Activated CD8-positive, alpha-beta memory T cell treated with anti-CD3 and anti-CD28 coated beads for 24 hours (primary cell): ENCODE data around the gene C1QTNF9.
A peak's percentile ranks its signal among the peaks of the same experiment; 100 is the strongest.
"Not testable (repeated sequence)": the region's sequence is repeated elsewhere in the genome, so short reads cannot be mapped to it uniquely, and the experiment has no call there.

Experiments
- DNase-seq: peaks from one replicate; pipeline ENCODE4 v3.0.0-alpha.2; 2020

C1QTNF9 gene

DNA sequence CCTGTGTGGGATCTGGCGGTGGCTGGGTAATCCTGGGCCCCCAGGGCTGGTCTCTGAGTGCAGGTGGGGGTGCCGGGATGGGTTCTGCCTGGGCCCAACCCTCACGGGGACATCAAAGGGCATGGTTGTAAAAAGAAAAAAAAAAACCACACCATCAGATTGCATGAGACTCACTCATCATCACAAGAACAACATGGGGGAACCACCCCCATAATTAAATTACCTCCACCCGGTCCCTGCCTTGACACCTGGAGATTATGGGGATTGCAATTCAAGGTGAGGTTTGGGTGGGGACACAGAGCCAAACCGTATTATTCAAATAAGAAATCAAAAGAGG lies 14.3 kb downstream of the C1QTNF9 start:
- no peak for DNase-seq

DNA sequence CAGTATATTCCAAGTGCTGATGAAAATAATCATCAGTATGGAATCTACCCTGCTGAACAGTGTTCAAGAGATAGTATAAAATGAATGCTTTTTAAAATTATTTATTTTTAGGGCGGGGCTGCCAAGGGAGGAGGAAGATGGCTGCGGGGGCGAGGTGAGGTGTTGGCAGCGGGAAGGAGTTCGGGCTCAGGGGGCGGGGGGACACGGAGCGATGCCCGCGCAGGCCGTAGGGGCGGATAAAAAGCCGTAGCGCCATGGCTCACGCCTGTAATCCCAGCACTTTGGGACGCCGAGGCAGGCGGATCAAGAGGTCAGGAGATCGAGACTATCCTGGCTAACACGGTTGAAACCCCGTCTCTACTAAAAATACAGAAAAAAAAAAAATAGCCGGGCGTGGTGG lies 18.2 kb downstream of the C1QTNF9 start:
- DNase-seq: not testable (repeated sequence)

DNA sequence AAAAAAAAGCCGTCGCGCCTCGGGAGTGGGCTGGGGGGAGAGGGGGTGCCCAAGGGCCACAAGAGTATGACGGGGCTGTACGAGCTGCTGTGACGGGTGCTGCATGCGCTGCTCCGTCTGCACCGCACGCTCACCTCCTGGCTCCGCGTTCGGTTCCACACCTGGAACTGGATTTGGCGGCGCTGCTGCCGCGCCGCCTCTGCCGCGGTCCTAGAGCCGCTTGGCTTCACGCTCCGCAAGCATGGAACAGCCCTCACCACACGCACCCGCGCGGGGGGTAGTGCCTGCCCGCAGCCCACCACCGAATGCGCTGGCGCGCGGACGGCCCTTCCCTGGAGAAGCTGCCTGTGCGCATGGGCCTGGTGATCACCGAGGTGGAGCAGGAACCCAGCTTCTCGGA lies 18.8 kb downstream of the C1QTNF9 start:
- no peak for DNase-seq

DNA sequence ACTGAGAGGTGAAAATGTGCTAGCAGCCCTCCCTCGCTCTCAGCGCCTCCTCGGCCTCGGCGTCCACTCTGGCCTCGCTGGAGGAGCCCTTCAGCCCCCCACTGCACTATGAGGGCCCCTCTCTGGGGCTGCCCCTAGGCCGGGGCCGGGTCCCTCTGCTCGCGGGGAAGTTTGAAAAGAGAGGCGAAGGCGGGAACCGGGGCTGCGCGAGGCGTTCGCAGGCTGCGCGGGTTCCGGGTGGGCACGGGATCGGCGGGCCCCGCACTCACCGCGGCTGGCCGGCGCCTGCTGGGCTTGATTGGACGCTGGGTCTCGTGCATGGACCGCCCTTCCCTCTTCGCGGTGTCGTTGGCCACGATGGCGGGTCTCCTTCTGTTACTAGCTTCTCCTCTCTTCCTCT lies 29.3 kb downstream of the C1QTNF9 start:
- DNase-seq: peak; percentile 44

DNA sequence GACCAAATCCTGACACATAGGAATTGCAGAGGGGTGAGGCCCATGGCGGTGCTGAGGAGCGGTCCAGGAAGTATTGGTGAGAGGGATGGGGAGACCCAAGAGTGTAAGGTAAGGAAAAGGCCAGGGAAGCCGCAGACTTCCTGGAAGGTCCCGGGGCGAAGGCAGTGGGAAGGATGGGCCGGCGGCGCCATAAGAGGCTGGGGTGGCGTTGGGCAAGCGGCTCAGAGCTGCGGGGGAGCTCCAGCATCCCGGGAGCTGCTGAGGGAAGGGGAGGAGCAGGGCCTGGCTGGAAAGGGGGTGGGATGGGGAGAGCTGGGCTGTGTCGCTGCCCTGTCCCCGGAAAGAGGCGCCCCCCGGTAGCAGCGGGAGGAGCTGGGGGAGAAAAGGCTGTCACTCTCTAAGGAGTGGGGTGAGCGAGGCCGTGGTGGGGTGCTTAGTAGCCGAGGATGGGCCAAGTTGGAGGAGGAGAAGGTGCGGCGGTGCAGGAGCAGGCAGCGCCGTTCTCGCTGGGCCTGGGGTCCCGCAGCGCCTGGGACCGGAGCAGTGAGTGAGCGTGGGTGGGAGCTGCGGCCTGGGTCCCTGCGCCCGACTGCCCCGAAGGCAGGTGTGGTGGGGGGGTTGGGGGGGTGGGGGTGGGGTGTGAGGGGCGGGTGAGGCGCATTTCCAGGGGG lies 30.7 kb downstream of the C1QTNF9 start:
- DNase-seq: no peak

DNA sequence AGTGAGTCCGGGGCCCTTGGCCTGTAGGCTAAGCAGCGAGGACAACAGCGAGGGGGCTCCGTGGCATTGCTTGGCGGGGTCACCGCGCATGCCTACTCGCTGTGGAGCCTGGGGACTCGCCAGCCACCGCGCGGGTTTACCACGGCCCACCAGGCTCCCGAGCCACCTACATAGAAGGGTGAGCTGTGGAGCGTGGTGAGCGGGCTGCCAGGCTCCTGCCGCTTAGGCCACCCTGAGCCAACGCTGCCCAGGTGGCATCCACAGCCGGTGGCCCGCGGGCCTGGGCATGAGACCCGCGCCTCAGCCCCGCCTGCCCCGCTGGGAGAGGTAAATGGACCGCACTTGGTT lies 31.2 kb downstream of the C1QTNF9 start:
- DNase-seq: no peak

DNA sequence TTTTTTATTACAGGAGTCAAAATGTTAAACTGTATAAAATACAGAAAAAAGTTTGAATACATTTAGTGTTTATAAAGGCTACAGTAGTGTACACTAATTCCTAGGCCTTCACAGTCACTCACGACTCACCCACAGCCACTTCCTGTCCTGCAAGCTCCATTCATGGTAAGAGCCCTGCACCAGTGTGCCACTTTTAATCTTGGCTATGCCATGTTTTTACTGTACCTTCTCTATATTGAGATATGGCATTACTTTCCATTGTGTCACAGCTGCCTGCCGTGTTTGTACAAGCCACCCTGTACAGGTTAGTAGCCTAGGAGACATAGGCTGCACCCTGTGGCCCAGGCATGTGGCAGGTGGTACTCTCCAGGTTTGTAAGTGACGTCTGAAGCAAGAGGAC lies 32.1 kb downstream of the C1QTNF9 start:
- no peak for DNase-seq

DNA sequence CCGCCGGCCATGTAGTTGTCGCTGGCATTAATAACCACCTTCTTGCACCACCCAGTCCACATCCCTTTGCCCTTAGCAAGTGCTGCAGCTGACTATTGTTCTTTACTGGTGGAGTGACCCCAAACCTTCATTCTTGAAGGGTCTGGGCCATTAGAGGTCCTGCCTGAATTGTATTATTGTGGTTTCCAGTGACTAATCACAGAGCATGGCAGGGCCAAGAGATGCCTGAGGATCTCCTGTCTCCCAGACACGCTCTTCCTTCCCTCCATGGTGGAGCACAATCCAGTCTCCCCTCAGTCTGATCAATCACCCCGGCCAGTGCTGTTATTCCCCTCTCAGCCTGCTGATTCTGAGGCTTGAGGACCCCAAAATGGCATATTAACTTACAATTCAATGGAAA lies 39.0 kb downstream of the C1QTNF9 start:
- DNase-seq: no peak

DNA sequence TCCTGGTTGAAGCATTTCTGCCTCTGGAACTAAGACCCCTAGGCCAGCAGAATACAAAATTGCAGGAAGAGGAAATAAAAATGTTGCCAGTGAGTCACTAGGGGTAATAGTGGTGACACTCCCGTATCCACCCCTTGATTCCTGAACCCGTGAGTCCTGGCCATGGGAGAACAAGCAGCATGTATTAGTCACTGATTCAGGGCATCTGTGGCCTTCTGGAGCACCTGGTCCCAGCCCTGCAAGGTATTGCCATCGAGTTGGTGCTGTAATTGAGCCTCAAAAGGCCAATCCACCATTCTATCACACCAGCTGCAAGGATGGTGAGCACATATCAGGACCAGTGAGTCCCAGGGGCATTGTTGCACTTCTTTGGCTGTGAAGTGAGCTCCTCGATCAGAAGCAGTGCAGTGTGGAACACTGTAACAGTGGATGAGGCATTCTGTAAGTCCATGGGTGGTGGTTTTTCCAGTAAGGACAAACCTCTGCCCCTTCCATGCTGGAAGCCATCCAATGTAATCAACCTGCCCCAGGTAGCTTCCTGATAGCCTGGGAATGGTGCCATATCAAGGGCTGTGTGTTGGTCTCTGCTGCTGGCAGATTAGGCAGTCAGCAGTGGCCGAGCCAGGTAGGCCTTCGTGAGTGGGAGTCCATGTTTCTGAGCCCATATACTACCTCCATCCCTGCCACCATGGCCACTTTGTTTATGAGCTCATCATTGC lies 39.6 kb downstream of the C1QTNF9 start:
- peak; percentile 45 for DNase-seq

DNA sequence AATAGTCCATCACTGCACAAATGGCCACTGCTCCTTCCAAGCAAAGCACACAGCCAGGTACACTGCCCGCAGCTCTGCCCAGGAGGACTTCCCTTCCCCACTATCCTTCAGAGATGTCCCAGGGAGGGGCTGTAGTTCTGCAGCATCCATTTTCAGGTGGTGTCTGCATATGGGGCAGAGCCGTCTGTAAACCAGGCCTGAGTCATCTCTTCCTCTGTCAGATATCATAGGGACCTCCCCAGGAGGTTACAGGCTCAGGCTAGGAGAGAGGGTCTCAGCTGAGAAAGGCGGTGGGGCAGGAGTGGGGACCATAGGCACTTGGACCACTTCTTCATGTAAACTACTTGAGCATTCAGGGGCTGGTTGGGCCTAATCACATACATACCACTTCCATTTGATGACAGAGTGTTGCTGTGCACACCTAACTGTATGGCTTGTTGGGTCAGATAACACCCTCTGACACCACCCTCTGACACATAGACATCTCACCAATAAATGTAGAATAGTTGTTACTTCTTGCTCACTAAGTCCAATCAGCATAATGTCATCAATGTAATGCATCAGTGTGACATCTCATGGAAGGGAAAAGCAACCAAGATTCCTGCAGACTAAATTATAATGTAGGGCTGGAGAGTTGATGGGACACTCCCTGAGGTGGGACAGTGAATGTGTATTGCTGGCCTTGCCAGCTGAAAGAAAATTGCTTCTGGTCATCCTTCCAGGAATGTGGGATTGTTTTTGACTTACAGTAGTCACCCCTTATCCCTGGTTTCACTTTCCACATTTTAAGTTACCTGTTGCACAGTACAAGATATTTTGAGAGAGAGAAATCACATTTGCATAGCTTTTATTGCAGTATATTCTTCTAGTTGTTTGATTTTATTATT lies 40.6 kb downstream of the C1QTNF9 start:
- not testable (repeated sequence) for DNase-seq

DNA sequence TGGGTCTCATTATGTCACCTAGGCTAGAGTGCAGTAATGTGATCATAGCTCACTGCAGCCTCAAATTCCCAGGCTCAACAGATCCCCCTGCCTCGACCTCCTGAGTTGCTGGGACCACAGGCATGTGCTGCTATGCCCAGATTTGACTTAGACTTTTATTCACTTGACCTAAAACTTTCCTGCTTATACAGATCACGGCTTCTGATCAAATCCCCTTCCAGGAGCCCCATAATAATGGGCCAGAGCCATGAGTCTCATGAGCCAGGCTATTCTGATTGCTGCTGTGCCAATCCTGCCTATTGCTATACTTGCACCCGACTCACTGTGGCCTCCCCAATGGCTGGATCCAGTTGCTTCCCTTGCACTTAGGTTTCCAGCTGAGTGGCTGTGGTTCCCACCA lies 42.0 kb downstream of the C1QTNF9 start:
- no peak for DNase-seq

DNA sequence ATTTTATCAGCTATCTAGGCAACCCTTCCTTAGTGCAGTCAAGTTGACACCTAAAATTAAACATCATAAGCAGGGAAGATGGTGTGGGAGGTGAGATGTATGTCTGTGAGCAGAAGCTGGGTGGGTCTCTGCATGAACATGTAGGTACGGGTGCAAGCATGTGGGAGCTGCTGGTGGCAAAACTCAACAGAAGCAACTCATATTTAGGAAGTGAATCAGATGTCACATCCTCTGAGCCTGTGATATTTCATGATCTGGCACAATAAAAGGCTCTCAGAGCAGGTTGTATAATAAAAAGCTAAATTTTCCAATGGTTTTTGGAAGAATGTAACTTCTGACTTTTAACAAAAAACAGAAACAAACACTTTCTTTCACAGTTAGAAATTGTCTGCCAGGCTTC lies 44.4 kb downstream of the C1QTNF9 start:
- DNase-seq: no peak

DNA sequence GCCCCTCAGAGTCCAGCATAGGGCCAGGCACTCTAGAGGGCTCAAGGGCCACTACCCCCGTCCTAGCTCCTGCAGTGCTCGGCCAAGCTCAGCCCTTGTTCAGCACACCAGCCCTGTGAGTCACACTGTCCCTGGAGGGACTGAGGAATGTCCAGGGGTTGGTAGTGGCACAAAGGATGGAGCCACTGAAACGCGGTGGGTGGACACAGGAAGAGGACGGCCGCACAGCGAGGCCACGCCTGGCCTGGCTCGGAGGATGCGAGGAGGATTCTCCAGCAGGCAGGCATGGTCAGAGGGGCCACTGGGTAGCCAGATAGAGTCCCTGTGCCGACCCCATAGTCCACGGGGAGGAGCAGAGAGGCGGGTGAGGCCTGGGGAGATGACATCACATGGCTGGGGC lies 45.7 kb downstream of the C1QTNF9 start:
- no peak for DNase-seq

DNA sequence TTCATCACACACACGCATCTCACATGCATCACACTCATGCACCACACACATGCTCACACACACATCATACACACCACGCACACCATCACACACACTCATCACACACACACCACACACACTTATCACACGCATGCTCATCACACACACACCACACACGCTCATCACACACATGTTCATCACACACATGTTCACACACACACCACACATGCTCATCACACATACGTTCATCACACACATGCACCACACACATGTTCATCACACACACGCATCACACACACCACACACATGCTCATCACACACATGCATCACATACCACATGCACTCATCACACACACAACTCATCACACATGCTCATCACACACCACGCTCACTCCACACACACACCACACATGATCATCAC lies 46.9 kb downstream of the C1QTNF9 start:
- DNase-seq: no peak

DNA sequence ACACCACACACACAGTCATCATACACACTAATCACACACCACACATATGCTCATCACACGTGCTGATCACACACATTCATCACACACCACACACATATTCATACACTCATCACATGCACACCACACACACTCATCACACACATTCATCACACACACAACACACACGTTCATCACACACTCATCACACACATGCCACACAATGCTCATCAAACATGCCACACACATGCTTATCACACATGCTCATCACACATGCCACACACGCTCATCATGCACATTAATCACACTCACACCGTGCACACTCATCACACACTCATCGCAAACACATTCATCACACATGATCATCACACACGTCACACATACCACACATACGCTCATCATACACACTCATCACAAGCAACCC lies 47.5 kb downstream of the C1QTNF9 start:
- DNase-seq: no peak

DNA sequence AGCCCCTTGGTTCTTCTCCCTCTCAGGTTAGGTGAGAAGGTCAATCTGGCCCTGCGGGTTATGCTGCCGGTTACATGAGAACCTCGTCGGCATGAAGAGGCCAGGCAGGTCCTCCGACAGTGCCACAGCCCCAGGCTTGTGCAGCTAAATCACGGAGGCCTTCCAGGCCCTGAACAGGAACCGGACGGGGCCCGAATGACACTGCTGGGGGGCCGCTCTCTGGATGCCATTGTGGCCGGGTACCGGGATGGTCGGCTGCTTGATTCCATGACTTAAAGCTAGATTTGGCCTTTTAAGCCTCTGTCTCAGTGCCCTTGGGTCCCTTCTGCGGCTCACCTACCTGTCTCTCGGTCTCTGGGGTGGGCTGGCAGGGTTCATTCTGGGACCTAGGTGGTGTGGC lies 48.4 kb downstream of the C1QTNF9 start:
- no peak for DNase-seq

DNA sequence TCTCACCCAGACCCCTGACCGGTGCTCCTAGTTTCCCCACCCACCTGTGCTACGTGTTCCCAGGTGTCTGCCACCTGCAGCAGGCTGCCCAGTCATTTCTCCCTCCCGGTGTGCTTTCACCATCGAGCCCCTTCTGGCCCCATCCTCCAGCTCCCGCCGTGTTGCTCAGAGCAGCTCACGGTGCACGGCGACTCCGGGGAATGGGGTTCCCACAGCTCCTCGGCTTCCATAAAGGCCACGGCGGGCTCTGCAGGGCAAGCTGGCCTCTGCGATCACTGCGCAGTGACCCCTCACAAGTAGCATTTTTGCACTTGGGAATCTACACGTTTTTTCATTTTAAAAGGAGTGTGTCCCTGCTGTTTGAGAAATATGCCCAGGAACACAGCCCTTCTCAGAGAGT lies 49.5 kb downstream of the C1QTNF9 start:
- not testable (repeated sequence) for DNase-seq

DNA sequence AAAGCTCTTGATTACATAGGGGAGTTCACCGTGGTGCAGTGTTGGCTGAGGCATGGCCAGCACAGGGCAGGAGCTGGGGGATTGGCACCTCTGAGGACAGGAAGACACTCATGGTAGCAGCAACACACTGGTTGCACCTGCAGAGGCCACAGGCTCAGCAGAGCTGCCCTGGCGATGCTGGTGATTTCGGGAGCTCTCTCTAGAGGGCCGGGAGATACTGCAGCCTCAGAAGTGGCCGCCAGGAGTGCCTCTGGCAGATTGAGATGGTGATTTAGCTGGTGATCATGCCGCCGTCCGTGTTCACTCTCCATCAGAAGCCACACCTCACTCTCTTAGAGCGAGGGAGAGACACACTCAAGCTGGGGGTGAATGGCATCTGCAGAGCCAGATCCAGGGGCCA lies 49.9 kb downstream of the C1QTNF9 start:
- not testable (repeated sequence) for DNase-seq

DNA sequence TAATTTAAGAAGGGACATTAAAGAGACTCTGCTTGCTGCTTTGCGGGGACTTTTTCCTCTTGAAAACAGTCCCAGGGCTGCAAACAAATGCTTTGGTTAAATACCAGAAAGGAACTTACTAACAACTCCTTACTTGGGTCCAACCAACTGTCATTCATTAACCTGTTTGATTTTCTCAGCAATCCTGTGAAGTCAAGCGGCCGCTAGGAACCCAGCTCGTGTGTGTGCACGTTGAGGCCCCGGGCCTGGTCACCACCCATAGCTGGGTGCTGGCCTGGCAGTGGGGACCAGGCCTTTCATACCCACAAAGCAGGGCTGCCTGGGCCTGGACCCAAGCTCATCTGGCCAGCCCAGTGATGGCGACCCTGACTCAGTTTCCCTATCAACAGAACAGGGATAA lies 50.7 kb downstream of the C1QTNF9 start:
- DNase-seq: no peak

DNA sequence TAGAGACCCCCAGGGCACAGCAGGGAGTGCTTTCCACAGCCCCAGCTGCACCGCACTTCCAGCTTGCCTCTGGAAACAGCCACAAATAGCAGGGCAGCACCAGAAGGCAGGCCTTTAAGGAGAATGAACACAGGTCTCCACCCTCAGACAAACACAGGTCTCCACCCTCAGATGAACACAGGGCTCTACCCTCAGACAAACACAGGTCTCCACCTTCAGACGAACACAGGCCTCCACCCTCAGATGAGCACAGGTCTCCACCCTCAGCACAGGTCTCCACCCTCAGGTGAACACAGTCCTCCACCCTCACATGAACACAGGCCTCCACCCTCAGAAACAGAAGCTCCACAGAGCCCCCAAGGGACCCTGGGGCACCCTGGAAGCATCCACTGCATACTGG lies 51.7 kb downstream of the C1QTNF9 start:
- no peak for DNase-seq

DNA sequence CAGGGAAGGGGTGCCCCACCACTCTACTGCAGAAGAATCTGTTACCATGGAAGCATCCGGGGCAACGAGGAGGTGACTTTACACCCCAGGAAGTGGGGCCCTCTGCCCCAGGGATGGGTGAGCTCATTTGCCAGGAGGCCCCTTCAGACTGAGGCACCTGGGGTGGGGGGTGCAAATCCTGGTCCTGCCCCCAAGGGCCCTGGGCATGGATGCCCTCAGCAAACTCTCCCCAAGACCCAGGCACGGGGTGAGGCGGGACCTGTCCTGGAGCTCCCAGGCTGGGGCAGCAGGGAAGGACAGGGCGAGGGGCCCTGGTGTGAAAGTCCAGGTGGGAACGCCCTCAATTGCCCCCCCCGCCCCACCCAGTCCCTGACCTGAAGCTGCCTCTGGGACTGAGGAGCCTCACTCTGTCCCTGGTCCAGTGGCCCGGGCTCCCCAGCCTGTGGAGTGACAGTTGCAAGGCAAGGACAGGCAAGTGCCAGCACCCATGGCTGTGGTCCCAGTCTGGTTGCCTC lies 52.5 kb downstream of the C1QTNF9 start:
- DNase-seq: no peak

DNA sequence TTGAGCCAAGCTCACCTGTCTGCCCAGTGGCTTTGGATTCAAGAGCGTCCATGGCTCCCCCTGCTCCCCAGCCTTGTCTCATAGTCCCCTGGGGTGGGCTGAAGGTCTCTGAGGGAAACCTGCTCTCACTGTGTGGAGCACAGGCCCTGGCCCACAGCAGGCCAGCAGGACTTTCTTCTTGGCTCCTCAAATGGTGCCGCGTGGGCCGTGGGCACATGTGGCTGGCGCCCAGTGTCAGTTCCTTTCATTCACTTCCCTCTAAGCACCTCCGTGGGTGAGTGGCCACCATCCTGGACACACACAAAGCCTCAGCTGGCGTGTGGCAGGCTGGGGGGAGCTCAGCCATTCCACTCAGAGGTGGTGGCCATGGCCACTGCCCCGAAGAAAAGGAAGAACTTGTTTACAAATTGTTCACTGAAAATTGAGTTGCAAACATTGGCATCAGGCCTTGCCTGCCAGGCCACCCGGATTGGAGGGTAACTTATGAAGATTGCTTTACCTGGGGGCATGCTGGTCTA lies 53.1 kb downstream of the C1QTNF9 start:
- no peak for DNase-seq

DNA sequence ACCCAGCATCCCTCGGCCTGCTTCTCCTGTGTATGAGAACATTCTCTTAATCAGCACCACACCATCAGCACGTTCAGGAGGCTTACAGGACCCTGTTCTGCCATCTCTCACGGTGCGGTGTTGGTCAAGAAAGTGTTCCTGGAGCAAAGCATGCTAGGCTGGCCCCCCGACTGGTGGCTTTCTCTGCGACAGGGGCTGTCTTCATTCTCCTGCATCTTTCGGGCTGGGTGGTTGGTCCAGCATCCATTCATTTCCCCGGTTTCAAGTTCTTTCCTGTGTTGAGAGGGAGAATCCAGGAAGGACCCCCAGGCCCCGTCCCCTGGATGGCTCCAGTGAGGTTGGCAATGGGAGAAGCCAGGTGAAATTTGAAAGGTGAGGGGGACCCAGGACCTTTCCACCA lies 55.8 kb downstream of the C1QTNF9 start:
- no peak for DNase-seq

DNA sequence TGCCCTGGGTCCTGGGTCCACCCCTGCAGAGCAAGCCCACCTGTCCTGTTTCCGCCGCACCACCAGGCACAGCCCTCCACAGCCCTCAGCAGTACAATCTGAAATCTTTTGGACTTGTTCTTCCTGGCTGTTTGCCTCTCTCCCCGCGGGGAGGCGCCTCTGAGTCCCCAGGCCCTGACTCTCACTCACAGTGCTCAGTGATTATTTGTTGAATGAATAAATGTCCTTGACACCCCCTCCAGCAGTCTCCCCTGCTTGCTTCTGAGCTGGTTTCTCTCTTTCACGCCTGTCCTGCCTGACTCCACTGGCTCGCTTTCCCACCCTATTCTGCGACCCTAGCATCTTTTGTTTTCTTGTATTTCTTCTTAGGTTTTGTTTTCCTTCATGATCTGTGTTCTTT lies 56.9 kb downstream of the C1QTNF9 start:
- not testable (repeated sequence) for DNase-seq
